Mesangial cell (primary cell): ENCODE data around the gene UBE2D3. TPM values are rescaled to one million over a fixed set of nuclear protein-coding genes. Genes with fewer than 3 reads are reported as not detected.

Experiments
- total RNA-seq: library from RNA; depleted of rRNA; stranded (reverse); fragments of >200 nt; gene quantifications from 2 replicates; pipeline ENCODE4 v1.2.3, GENCODE V29; 2015

The UBE2D3 gene
- 402 and 427 TPM in 2 replicates for total RNA-seq

DNA sequence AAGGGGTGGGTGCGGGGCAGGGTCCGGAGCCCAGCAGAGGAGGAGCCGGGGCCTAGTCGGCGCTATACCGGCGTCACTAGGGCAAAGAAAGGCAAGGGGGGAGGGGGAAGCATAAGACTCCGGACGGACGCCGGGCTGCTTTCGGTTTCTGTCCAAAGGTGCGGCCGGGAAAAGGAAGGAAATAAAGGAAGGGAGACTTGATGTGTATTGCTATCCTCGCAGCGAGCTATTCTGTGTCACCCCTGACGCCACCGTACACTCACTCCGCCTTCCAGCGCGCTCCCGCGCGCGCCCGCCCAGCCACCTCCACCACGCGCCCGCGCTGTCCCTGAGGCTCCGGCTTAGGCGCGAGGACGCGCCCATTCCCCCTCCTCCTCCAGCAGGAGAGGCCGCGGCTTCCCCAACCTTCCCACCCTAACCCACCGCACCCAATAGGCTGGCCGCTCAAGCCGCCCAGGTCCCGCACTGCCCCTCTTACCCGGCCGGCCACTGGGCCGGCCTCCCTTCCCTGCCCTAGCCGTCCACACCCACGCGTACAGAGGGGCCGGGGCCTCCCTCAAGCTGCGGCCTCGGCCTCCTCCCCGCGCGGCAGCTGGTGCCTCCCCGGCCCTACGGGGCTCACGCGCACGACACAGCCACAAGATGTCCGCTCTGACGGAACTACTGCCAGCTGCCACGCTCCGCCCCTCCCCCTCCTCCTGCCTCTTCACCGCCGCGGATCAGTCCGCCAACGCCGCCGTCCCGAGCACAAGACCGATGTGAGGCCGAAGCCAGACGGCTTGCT, at the start of gene UBE2D3:
TSS of gene UBE2D3 (minus strand) at position 662 of the 784 bp plus-strand sequence. CDS start 1,043 bp downstream, outside the sequence.

DNA sequence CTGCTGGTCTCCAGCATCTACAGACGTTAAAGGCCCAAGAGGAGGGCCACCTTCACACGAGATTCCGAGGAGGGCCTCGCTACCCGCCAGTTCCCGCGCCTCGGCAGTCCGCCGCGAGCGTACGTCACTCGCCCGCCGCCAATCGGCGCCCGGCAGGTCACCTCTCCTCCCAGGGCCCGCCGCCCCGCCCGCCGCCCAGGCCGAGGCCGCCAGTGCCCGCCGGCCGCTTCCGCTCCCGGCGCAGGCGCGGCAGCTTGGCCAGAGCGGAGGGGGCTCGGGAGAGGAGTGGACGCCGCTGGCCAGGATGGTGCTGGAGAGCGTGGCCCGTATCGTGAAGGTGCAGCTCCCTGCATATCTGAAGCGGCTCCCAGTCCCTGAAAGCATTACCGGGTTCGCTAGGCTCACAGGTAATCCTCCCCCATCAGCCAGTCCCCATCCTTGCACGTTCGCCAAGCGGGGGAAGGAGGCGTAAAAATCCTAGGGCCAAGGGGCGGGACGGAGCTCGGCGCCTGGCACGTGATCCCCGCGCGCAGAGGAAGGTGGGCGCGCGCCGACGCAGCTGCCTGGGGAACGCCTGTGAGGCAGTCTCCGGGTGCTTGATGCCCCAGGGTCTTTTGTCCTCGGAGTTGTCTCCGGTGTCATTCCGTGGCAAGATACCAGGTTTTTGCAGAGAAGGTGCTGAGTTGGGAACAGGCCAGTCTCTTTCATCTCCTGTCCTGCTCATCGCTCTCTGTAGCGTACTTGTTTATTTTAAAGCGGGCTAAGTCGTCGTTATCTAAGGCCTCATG, 41.6 kb upstream of the UBE2D3 start, which contains the start of gene CISD2:
TSS of gene CISD2 (plus strand) at position 212 of the 788 bp plus-strand sequence. CDS start at position 305, 93 bp downstream.

DNA sequence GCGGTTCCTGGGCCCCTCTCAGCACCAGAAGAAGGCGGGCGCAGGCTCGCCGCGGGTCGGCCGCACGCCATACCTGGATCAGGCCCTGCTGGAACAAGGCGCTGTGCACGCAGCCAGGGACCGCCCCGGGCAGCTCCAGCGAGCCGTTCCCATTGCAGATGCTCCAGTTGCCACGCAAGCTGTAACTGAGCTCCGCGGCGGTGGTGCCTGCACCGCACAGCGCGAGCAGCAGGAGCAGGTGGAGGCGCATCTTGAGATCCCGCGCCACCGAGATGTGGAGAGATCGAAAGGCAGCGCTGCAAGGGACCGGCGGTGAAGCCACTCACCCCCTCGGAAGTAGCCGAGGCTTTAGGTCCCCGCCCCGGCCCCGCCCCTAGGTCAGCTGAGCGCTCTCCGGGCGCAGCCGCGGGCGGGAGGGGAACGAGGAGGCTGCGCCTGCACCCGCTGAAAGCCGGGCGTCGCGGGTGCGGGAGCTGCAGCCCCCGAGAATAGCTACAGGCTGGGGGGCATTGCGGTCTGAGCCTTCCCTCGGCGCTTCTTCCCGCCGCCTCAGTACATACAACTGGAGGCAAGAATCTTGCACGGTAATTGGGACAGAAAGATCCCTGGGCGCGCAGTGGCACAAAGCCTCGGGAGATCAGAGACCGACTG, 66.6 kb downstream of the UBE2D3 start, which contains the start of gene MANBA:
TSS of gene MANBA (minus strand) at position 324 of the 651 bp plus-strand sequence. CDS start at position 250, 74 bp downstream.

Other genes with a start within 250 kb of the UBE2D3 start
- gene MANBA, start 66.6 kb downstream of the UBE2D3 start, total RNA-seq: 12.7 and 35.6 TPM in 2 replicates
- gene CISD2, start 41.4 kb upstream of the UBE2D3 start, total RNA-seq: 11.7 and 14.7 TPM in 2 replicates
- gene SLC9B1, start 192.2 kb upstream of the UBE2D3 start, total RNA-seq: not detected in 2 replicates
- 8.5 and 9.0 TPM in 2 replicates for gene SLC9B2, start 249.2 kb upstream of the UBE2D3 start, total RNA-seq